Karpas-422 (cell line): Measurements from ENCODE around the gene VSIG10. TPM values are rescaled to one million over a fixed set of nuclear protein-coding genes. Genes with fewer than 3 reads are reported as not detected.

ENCODE experiments used
- DNase-seq: peaks from one replicate; pipeline ENCODE4 v3.0.0-alpha.2; 2015
- H2AFZ ChIP-seq: fragments of 200-600 bp; sonication (generic); 2 replicates; pipeline ENCODE4 v1.6.1; 2014; ENCODE audit warnings: antibody characterized with exemption, low read length, mixed read lengths
- H3K27ac ChIP-seq: fragments of 200-600 bp; sonication (generic); 2 replicates; pipeline ENCODE4 v1.5.1; 2014; ENCODE audit warnings: mild to moderate bottlenecking, low read length, moderate library complexity
- H3K27me3 ChIP-seq: fragments of 200-600 bp; sonication (generic); 2 replicates; pipeline ENCODE4 v1.6.1; 2014; ENCODE audit warnings: low read length, mixed read lengths
- H3K36me3 ChIP-seq: fragments of 200-600 bp; sonication (generic); 2 replicates; pipeline ENCODE4 v1.6.1; 2014; ENCODE audit warnings: low read length, mixed read lengths; ENCODE audit not compliant: insufficient read depth
- H3K4me1 ChIP-seq: fragments of 200-600 bp; sonication (generic); 2 replicates; pipeline ENCODE4 v1.6.1; 2014; ENCODE audit warnings: mild to moderate bottlenecking, low read length, mixed read lengths
- H3K4me2 ChIP-seq: fragments of 200-600 bp; sonication (generic); 2 replicates; pipeline ENCODE4 v1.6.1; 2014; ENCODE audit warnings: low read length, low read depth, mild to moderate bottlenecking; ENCODE audit not compliant: poor library complexity, severe bottlenecking
- H3K4me3 ChIP-seq: fragments of 200-600 bp; sonication (generic); 2 replicates; pipeline ENCODE4 v1.5.1; 2014; ENCODE audit warnings: mild to moderate bottlenecking, antibody characterized with exemption, low read length, mixed read lengths
- H3K79me2 ChIP-seq: fragments of 200-600 bp; sonication (generic); 2 replicates; pipeline ENCODE4 v1.6.1; 2014; ENCODE audit warnings: mild to moderate bottlenecking, low read length, mixed read lengths
- H3K9ac ChIP-seq: fragments of 200-600 bp; sonication (generic); 2 replicates; pipeline ENCODE4 v1.6.0; 2014; ENCODE audit warnings: low read length
- H3K9me2 ChIP-seq: fragments of 200-600 bp; sonication (generic), shearing (Covaris generic); replicated peaks from 2 replicates; pipeline ENCODE4 v1.6.0; 2014; ENCODE audit warnings: mild to moderate bottlenecking, low read length, moderate library complexity; ENCODE audit not compliant: insufficient read depth
- H3K9me3 ChIP-seq: fragments of 300-700, 200-600 bp; sonication (generic); 2 replicates; pipeline ENCODE4 v1.6.1; 2014; ENCODE audit warnings: low read length, mixed read lengths
- H4K20me1 ChIP-seq: fragments of 200-600 bp; sonication (generic); 2 replicates; pipeline ENCODE4 v1.6.1; 2014; ENCODE audit warnings: mild to moderate bottlenecking, antibody characterized with exemption, low read length, low read depth; ENCODE audit not compliant: insufficient read depth
- total RNA-seq: library from RNA; depleted of rRNA; stranded (reverse); fragments of >200 nt; shearing (Covaris generic); gene quantifications from 2 replicates; pipeline ENCODE4 v1.2.3, GENCODE V29; 2014; ENCODE audit warnings: low replicate concordance

Gene VSIG10
- total RNA-seq, 1 experiment from 2014 or later, result 5.0 TPM

GRCh38 chr12:118038137-118038536 is 65.7 kb downstream of the VSIG10 start:
- no peak for DNase-seq
- no peak overlapping the region for H3K4me2 ChIP-seq
- no peak overlapping the region for H2AFZ ChIP-seq
- no peaks in the 10 kb centered on the region for H3K79me2 ChIP-seq
- peaks cover 3% of the 10 kb centered on the region; the same call in 1 of the 2 replicates for H3K36me3 ChIP-seq
- peaks cover 27% of the 10 kb centered on the region for H3K4me1 ChIP-seq
- H4K20me1 ChIP-seq, result no peaks in the 10 kb centered on the region
- no peak overlapping the region for H3K4me3 ChIP-seq
- no peaks in the 10 kb centered on the region for H3K9me3 ChIP-seq
- no peak overlapping the region for H3K27ac ChIP-seq
- H3K27me3 ChIP-seq, result no peaks in the 10 kb centered on the region
- H3K9ac ChIP-seq, result no peak overlapping the region
- no peaks in the 10 kb centered on the region for H3K9me2 ChIP-seq

GRCh38 chr12:118036672-118037411 is 67.0 kb downstream of the VSIG10 start:
- no peaks in the 10 kb centered on the region for H3K27me3 ChIP-seq
- H3K9ac ChIP-seq, result no peak overlapping the region
- peaks cover 27% of the 10 kb centered on the region for H3K4me1 ChIP-seq
- DNase-seq, result no peak
- H3K9me2 ChIP-seq, result no peaks in the 10 kb centered on the region
- no peak overlapping the region for H3K4me2 ChIP-seq
- H4K20me1 ChIP-seq, result no peaks in the 10 kb centered on the region
- H3K36me3 ChIP-seq, result peaks cover 10% of the 10 kb centered on the region; the same call in 1 of the 2 replicates
- H2AFZ ChIP-seq, result no peak overlapping the region
- H3K27ac ChIP-seq, result no peak overlapping the region
- no peak overlapping the region for H3K4me3 ChIP-seq
- H3K79me2 ChIP-seq, result no peaks in the 10 kb centered on the region
- no peaks in the 10 kb centered on the region for H3K9me3 ChIP-seq

- no peaks in the 10 kb centered on the region for H3K79me2 ChIP-seq
- H3K27ac ChIP-seq, result peak overlapping the region; percentile 65
- peak overlapping the region; percentile 61 for H3K4me2 ChIP-seq
- H3K9ac ChIP-seq, result 0 out of 2 replicates have a peak overlapping the region, but pooled peaks have one; percentile 5
- peak; percentile 63 for DNase-seq
- no peaks in the 10 kb centered on the region for H3K27me3 ChIP-seq
- peak overlapping the region; percentile 10 for H3K4me3 ChIP-seq
- H3K4me1 ChIP-seq, result peaks cover 27% of the 10 kb centered on the region
- peaks cover 16% of the 10 kb centered on the region; the same call in 1 of the 2 replicates for H3K36me3 ChIP-seq
- H4K20me1 ChIP-seq, result no peaks in the 10 kb centered on the region
- no peak overlapping the region for H2AFZ ChIP-seq
- no peaks in the 10 kb centered on the region for H3K9me2 ChIP-seq
- no peaks in the 10 kb centered on the region for H3K9me3 ChIP-seq
Observed at GRCh38 chr12:118035190-118036041, 68.4 kb downstream of the VSIG10 start.

DNA sequence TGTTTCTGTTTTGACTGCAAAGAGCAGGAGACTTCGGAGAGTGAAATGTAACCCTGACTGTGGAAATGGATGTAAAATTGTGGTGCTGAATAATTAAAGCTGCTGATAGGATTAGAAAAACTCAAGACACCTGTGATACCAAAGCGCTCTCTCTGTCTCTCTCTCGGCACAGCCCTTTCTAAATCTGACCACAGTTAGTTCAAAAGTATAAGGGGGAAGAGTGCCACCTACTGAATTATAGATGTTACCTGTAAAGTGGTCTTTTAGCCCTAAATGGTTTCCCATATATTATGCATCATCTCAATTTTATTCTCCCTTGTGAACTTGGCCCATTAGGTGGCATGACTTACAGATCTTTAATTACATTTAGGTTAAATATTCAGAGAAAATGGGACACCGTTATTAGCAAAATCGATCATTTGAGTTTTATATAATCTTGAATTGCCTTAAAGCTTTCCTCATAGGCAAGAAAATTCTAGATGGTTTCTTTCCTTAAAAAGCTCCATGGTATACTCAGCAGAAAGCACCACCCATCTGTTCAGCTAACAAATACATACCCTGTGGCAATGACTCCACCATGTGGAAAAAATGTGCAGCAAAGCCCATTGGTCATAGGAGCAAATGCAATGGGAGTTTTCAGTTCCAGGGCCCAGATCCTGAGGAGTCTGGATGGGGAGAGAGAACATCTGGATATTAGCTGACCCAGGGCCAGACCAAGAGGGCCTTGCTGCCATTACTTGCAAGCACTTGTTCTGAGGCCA is 69.2 kb downstream of the VSIG10 start:
- no peak overlapping the region for H2AFZ ChIP-seq
- no peaks in the 10 kb centered on the region for H4K20me1 ChIP-seq
- H3K9me2 ChIP-seq, result no peaks in the 10 kb centered on the region
- H3K27me3 ChIP-seq, result no peaks in the 10 kb centered on the region
- peak overlapping the region; percentile 61 for H3K4me2 ChIP-seq
- H3K79me2 ChIP-seq, result no peaks in the 10 kb centered on the region
- peak overlapping the region; percentile 65 for H3K27ac ChIP-seq
- no peaks in the 10 kb centered on the region for H3K9me3 ChIP-seq
- H3K4me1 ChIP-seq, result peaks cover 27% of the 10 kb centered on the region
- 0 out of 2 replicates have a peak overlapping the region, but pooled peaks have one; percentile 5 for H3K9ac ChIP-seq
- no peak for DNase-seq
- peaks cover 23% of the 10 kb centered on the region; the same call in 1 of the 2 replicates for H3K36me3 ChIP-seq
- peak overlapping the region; percentile 10; the same call in 1 of the 2 replicates for H3K4me3 ChIP-seq

DNA sequence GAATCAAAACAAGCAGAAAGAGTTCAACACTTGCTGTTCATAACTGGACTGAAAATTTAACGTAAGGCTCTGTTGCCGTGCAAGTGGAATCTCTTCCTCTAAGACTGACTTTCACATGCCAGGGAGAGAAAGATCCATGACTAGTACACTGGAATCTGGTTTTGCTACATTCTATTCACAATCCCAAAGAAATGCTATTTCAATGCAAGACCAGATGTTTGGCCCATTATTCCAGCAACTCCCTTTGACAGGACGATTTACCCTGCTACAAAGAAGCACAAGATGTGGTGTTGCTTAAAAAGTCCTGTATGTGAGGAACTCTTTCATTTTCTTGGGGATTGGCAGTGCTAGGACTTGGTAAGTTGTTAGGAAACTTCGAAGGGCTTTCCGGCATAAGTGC is 69.9 kb downstream of the VSIG10 start:
- Histone ChIP-seq H2AFZ (no peak overlapping the region), H3K27me3 (no peaks in the 10 kb centered on the region), H4K20me1 (no peaks in the 10 kb centered on the region), H3K9me2 (no peaks in the 10 kb centered on the region), H3K79me2 (no peaks in the 10 kb centered on the region), H3K9me3 (no peaks in the 10 kb centered on the region), H3K4me2 (no peak overlapping the region), H3K9ac (no peak overlapping the region), H3K27ac (no peak overlapping the region), H3K4me1 (peaks cover 27% of the 10 kb centered on the region), H3K4me3 (no peak overlapping the region), H3K36me3 (peaks cover 26% of the 10 kb centered on the region; the same call in 1 of the 2 replicates)
- no peak for DNase-seq

DNA sequence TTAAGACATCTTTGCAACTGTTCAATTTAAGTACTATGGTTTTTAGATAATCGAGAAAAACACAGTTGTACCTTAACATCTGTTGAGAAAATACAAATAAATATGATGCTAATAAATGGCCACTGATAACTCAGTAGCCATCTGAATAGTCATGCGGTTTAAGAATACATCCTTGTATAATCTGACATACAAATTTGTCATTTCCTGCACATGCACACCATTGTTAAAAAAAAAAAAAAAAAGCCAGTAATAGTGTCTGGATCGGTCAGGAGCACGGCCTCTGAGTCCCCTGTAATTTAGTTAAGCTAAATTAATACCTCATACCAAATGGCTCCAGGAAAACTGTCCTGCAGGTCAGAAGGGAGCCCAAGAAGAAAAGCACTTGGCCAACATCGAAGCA is 70.5 kb downstream of the VSIG10 start:
- Histone ChIP-seq H3K4me1 (peaks cover 27% of the 10 kb centered on the region), H3K9ac (no peak overlapping the region), H3K27ac (no peak overlapping the region), H3K36me3 (peaks cover 26% of the 10 kb centered on the region; the same call in 1 of the 2 replicates), H3K79me2 (no peaks in the 10 kb centered on the region), H3K9me2 (no peaks in the 10 kb centered on the region), H3K4me2 (no peak overlapping the region), H3K9me3 (no peaks in the 10 kb centered on the region), H4K20me1 (no peaks in the 10 kb centered on the region), H3K27me3 (no peaks in the 10 kb centered on the region), H3K4me3 (no peak overlapping the region), H2AFZ (no peak overlapping the region)
- no peak for DNase-seq

GRCh38 chr12:118032188-118032587 is 71.6 kb downstream of the VSIG10 start:
- no peaks in the 10 kb centered on the region for H3K27me3 ChIP-seq
- H3K9me2 ChIP-seq, result no peaks in the 10 kb centered on the region
- H3K4me3 ChIP-seq, result no peak overlapping the region
- H3K4me2 ChIP-seq, result no peak overlapping the region
- peaks cover 26% of the 10 kb centered on the region; the same call in 1 of the 2 replicates for H3K36me3 ChIP-seq
- H3K27ac ChIP-seq, result no peak overlapping the region
- H4K20me1 ChIP-seq, result no peaks in the 10 kb centered on the region
- DNase-seq, result no peak
- H3K9me3 ChIP-seq, result no peaks in the 10 kb centered on the region
- H2AFZ ChIP-seq, result no peak overlapping the region
- H3K9ac ChIP-seq, result no peak overlapping the region
- H3K79me2 ChIP-seq, result no peaks in the 10 kb centered on the region
- peaks cover 27% of the 10 kb centered on the region for H3K4me1 ChIP-seq
